Activated CD8-positive, alpha-beta memory T cell treated with anti-CD3 and anti-CD28 coated beads for 48 hours (primary cell): ENCODE data around the gene CDK14.
A peak's percentile ranks its signal among the peaks of the same experiment; 100 is the strongest.

Experiments
- DNase-seq, 3 experiments: peaks; one replicate each; pipeline ENCODE4 v3.0.0-alpha.2; 2020; ENCODE audit warnings: low read depth in 2 of 3, low spot score in 2 of 3

Gene CDK14

GRCh38 chr7:90596671-90597562 is 796 bp downstream of the CDK14 start:
- no peak for DNase-seq

GRCh38 chr7:90597563-90598253 is 1.6 kb downstream of the CDK14 start:
- DNase-seq: no peak

GRCh38 chr7:90599038-90599437 is 2.9 kb downstream of the CDK14 start:
- DNase-seq: no peak

GRCh38 chr7:90599892-90600555 is 3.9 kb downstream of the CDK14 start:
- DNase-seq: no peak

GRCh38 chr7:90602303-90602702 is 6.2 kb downstream of the CDK14 start:
- DNase-seq: no peak

GRCh38 chr7:90603346-90603745 is 7.2 kb downstream of the CDK14 start:
- no peak for DNase-seq

- no peak for DNase-seq
Observed at GRCh38 chr7:90604383-90604782, 8.3 kb downstream of the CDK14 start.

- no peak for DNase-seq
Observed at GRCh38 chr7:90605055-90605454, 8.9 kb downstream of the CDK14 start.

- no peak for DNase-seq
Observed at GRCh38 chr7:90607196-90607595, 11.1 kb downstream of the CDK14 start.

- DNase-seq: no peak
Observed at GRCh38 chr7:90610105-90610504, 14.0 kb downstream of the CDK14 start.

- DNase-seq: no peak
Observed at GRCh38 chr7:90611115-90611514, 15.0 kb downstream of the CDK14 start.

GRCh38 chr7:90613088-90613498 is 17.0 kb downstream of the CDK14 start:
- DNase-seq: peak in 1 of 3 experiments; percentile 4

- no peak for DNase-seq
Observed at GRCh38 chr7:90617442-90617841, 21.3 kb downstream of the CDK14 start.

- DNase-seq: no peak
Observed at GRCh38 chr7:90618876-90619275, 22.8 kb downstream of the CDK14 start.

GRCh38 chr7:90621125-90621746 is 25.1 kb downstream of the CDK14 start:
- no peak for DNase-seq

GRCh38 chr7:90621747-90622140 is 25.6 kb downstream of the CDK14 start:
- no peak for DNase-seq

- no peak for DNase-seq
Observed at GRCh38 chr7:90622670-90623069, 26.5 kb downstream of the CDK14 start.

- no peak for DNase-seq
Observed at GRCh38 chr7:90624225-90624911, 28.2 kb downstream of the CDK14 start.

GRCh38 chr7:90625051-90625450 is 28.9 kb downstream of the CDK14 start:
- DNase-seq: no peak

GRCh38 chr7:90625562-90625961 is 29.4 kb downstream of the CDK14 start:
- no peak for DNase-seq

GRCh38 chr7:90626013-90626412 is 29.9 kb downstream of the CDK14 start:
- DNase-seq: no peak
